Mucosa of gallbladder (tissue), 1 donor: ENCODE data around the gene CNP. TPM values are rescaled to one million over a fixed set of nuclear protein-coding genes. Genes with fewer than 3 reads are reported as not detected.
A peak's percentile ranks its signal among the peaks of the same experiment; 100 is the strongest.
"Not testable (repeated sequence)": the region's sequence is repeated elsewhere in the genome, so short reads cannot be mapped to it uniquely, and the experiment has no call there.

Source experiments
- DNase-seq: peaks from one replicate; pipeline ENCODE4 v3.0.0-alpha.2; 2020; ENCODE audit warnings: low spot score
- total RNA-seq: library from RNA; stranded (reverse); gene quantifications from one replicate; pipeline ENCODE4 v1.2.1, GENCODE V29; 2021
- donor health status: DM: no; HTN: no; CAD: no.

Gene CNP
- 65.9 TPM for total RNA-seq

- DNase-seq, result peak; percentile 90
Measured at GRCh38 chr17:41966463-41967140, at the start of gene CNP. Gene CNP (plus strand): TSS chr17:41966795. CDS start chr17:41966885, 90 bp downstream.

GRCh38 chr17:41917192-41917591, 49.4 kb upstream of the CNP start:
- DNase-seq, result peak; percentile 19

DNA sequence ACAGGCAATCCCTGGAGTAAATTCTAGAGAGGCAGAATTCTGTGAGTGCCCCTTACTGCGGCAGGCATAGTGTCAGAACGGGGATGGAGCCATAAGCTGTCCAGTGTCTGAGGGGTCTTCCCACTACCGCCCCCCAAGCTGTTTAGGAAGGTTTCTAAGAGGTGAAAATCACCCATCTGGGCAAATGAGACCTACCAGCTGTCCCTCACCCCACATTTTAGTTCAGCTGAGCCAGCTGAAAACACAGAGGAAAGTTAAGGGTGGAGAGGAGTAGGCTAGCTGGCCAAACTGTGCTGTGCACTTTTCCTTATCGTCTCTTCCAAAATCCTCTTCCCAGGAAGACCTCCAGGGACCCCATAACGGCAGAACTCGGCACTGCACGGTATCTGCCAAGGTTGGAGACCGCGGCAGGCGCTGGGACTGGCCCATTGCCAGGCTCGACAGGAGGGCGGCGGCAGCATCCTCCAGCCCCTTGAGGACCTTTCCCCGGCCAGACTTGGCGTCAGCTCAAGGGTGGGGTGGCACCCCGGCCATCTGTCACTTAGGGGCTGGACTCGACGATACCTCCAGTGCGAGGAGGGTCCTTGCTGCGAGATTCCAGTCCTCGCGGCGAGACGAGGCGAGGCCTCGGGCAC, 48.8 kb upstream of the CNP start:
- DNase-seq, result peak; percentile 30

- peak; percentile 97 for DNase-seq
Measured at GRCh38 chr17:41918314-41919164, 48.1 kb upstream of the CNP start, which contains the start of gene ACLY. Gene ACLY (minus strand): TSS chr17:41918951. CDS start chr17:41913873, 5,078 bp downstream.

GRCh38 chr17:41919165-41919817, 47.3 kb upstream of the CNP start:
- DNase-seq, result no peak

DNA sequence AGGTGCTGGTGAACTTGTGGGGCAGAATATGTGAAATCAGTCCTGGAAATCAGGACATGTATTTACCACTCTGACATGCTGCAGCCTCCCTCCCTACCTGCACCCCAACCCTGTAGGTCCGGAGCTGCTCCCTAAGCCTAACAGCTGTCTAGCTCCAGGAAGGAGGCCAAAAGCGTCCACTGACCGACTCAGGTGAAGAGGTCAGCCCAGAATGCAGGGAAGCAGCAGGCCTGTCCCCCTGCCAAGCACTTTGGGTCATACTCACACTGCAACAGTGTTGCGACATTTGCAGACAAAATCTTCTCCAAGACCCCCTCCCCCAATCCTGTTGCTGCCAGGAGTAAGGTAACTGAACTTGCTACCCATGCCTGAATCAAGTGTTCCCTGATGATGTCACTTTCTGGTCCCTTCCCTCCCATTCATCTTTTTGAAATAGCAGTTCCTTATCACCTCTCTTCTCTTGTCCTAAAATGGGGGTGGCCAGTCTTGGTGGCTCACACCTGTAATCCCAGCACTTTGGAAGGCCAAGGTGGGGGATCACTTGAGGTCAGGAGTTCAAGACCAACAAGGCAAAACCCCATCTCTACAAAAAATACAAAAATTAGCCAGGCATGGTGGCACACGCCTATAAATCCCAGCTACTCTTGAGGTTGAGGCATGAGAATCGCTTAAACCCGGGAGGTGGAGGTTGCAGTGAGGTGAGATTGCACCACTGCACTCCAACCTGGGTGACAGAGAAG, 46.6 kb upstream of the CNP start:
- no peak for DNase-seq

DNA sequence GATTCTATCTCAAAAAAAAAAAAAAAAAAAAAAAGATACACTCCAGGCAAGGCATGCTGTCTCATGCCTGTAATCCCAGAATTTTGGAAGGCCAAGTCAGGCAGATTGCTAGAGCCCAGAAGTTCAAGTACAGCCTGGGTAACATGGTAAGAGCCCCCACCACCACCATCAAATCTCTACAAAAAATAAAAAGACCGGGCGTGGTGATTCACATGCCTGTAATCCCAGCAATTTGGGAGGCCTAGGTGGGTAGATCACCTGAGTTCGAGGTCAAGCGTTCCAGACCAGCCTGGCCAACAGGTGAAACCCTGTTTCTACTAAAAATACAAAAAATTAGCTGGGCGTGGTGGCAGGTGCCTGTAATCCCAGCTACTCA, 46.0 kb upstream of the CNP start:
- no peak for DNase-seq

GRCh38 chr17:41925991-41926590, 40.5 kb upstream of the CNP start:
- DNase-seq, result no peak

DNA sequence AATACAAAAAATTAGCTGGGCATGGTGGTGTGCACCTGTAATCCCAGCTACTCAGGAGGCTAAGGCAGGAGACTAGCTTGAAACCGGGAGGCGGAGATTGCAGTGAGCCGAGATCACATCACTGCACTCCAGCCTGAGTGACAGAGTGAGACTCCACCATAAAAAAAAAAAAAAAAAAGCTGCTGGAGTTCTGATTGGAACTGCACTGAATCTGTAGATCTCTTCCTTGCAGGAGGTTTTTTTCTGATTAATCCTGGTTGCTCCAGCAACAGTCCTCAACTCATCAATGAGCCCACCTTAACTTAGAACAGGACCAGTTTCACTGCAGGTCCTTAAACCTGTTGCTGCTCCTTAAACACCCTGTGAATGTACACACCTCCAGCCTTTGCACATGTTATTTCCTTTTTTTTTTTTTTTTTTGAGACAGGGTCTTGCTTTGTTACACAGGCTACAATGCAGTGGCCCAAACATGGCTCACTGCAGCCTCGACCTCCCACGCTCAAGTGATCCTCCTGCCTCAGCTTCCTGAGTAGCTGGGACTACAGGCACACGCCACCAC, 37.8 kb upstream of the CNP start:
- no peak for DNase-seq

DNA sequence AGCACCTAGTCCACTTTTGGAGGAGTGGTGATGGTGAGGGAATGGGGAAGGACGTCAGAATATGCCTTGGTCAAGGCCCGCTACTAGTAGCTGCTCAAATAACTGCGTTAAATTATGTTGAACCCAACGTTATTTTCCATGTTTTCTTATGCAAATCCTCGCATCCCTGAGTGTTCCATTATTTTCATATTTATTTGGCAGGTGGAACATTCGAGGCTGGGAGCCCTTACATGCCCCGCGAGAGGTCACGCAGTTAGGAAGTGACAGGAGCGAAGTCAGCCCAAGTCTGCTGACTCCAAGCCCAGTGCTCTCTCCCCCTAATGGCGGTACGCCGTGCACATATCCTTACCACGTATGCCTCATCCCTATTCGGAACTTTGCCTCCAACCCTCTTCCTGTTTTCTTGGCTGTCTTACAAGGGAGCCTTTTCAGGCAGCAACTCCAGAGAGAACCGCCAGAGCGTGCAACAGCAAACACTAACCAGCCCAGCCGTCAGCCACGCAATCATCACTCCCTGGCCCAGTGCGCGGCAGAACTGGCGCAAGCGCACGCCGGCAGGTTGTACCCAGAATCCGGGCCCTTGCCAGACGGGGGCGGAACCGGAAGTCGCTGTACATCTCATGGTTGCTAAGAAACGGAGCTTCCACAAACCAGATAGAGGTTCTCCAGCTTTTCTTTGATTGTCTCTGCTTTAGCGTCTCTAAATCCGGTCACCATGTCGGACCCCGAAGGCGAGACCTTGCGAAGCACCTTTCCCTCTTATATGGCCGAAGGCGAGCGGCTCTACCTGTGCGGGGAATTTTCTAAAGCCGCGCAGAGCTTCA, 36.4 kb upstream of the CNP start, which contains the start of gene ODAD4:
ODAD4 (plus strand) TSS at position 609 of the 824 bp plus-strand sequence; CDS start at position 716, 107 bp downstream.
- peak; percentile 97 for DNase-seq

GRCh38 chr17:41930833-41931156, 35.8 kb upstream of the CNP start:
- not testable (repeated sequence) for DNase-seq

- DNase-seq, result not testable (repeated sequence)
Measured at GRCh38 chr17:41931715-41932114, 34.9 kb upstream of the CNP start.

GRCh38 chr17:41932816-41933389, 33.7 kb upstream of the CNP start:
- no peak for DNase-seq

DNA sequence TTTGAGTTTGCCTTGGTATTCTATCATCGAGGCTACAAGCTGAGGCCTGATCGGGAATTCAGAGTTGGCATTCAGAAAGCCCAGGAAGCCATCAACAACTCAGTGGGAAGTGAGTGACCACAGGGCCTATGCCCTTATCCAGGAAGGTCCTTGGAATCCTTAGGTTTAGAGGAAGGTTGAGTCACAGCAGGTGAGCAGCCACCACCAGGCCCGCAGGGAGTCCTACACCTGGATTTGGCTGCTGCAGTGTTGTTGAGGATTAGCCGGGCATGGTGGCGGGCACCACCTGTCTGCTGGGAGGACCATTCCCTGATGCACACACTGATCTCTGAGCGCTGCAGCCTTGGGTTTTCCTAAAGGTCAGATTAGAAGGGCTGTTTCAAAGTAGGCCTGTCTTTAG, 31.0 kb upstream of the CNP start:
- no peak for DNase-seq

- no peak for DNase-seq
Measured at GRCh38 chr17:41937970-41938954, 28.3 kb upstream of the CNP start.

GRCh38 chr17:41939044-41939692, 27.4 kb upstream of the CNP start:
- no peak for DNase-seq

GRCh38 chr17:41939693-41940090, 26.9 kb upstream of the CNP start:
- no peak for DNase-seq

DNA sequence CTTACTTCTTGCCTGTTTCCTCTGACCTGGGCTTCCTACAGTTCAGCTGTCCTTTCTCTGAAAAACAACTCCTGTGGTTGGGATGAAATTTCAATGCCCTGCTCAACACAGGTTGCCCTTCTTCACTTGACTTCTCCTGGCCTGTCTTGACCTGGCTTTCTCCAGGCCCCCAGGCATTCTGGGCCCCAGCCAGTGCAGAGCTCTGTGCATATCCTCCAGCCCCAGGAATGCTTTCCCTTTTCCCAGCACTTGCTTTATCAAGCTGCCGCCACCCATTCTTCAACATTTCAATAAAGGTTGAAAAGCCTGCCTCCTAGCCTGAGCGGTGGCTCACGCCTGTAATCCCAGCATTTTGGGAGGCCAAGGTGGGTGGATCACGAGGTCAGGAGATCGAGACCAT, 25.4 kb upstream of the CNP start:
- no peak for DNase-seq
